ENCODE measurements around the gene C3orf62. TPM values are rescaled to one million over a fixed set of nuclear protein-coding genes. Genes with fewer than 3 reads are reported as not detected.
A peak's percentile ranks its signal among the peaks of the same experiment; 100 is the strongest.
"Not testable (repeated sequence)": the region's sequence is repeated elsewhere in the genome, so short reads cannot be mapped to it uniquely, and the experiment has no call there.

Gene C3orf62
- total and polyA plus RNA-seq, 10 of the 15 experiments (the other 5 are each of a cell fraction or from before 2014, with no cell fraction given) = 2.7 to 7.5 (median 4.2) TPM

DNA sequence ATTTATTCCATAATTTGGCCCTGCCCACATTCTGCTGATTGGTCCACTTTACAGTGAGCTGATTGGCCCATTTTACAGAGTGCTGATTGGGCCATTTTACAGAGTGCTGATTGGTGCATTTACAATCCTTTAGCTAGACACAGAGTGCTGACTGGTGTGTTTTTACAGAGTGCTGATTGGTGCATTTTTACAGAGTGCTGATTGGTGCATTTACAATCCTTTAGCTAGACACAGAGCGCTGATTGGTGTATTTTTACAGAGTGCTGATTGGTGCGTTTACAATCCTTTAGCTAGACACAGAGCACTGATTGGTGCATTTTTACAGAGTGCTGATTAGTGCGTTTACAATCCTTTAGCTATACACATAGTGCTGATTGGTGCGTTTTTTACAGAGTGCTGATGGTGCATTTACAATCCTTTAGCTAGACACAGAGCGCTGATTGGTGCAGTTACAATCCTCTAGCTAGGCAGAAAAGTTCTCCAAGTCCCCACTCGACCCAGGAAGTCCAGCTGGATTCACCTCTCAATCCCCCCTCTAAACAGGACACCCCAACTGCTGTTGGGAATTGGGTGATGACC, 56.0 kb downstream of the C3orf62 start:
- POLR2A ChIA-PET; DNase-seq (ENCODE audit: low read depth, low spot score); H3K9ac ChIP-seq (ENCODE audit: control insufficient read depth, insufficient read depth, low read length); H3K79me2 ChIP-seq (ENCODE audit: control insufficient read depth, insufficient read depth, low read length); H3K4me3 ChIP-seq; FAIRE-seq; H2AFZ ChIP-seq (ENCODE audit: control insufficient read depth, low read depth, low read length); ATAC-seq; H3K27me3 ChIP-seq (replicated peaks in 1 of 2; ENCODE audit: control insufficient read depth in 2 of 2, insufficient read depth in 2 of 2, low read length in 1 of 2); H3K4me1 ChIP-seq (ENCODE audit: control insufficient read depth, insufficient read depth, low read length); in situ Hi-C loops (cut with MboI); H4K20me1 ChIP-seq (ENCODE audit: control insufficient read depth, insufficient read depth); H3K9me3 ChIP-seq (replicated peaks; ENCODE audit: control insufficient read depth, insufficient read depth, low read length); RAD21 ChIA-PET (ENCODE audit: unreplicated experiment); H3K27ac ChIP-seq (ENCODE audit: control insufficient read depth, insufficient read depth); BruUV-seq (replicated peaks); H3K4me2 ChIP-seq (ENCODE audit: control insufficient read depth, insufficient read depth); intact Hi-C loops (cut with micrococcal nuclease; ENCODE audit: unreplicated experiment); H3K36me3 ChIP-seq (ENCODE audit: control insufficient read depth in 2 of 2, insufficient read depth in 2 of 2, low read length in 1 of 2): not testable (repeated sequence)
- CTCF ChIA-PET = interaction anchor here (0.6 to 1.3 kb wide), 2 partner anchors 38 to 872 kb away, joined by 3 read pairs; no protein-coding TSS in a partner anchor
- TF ChIP-seq NFYB (IDR thresholded peaks at IDR 0.05; ENCODE audit: insufficient read depth, low read depth, low read length) = peak; percentile 56; the same call in 1 of the 2 replicates
- SMC1A ChIA-PET (ENCODE audit: uncharacterized antibody, unreplicated experiment) = interaction anchor here (0.7 to 1.2 kb wide), 2 partner anchors 8 to 558 kb away, joined by 3 to 4 read pairs; no protein-coding TSS in a partner anchor
- WGBS (ENCODE audit: insufficient coverage, insufficient replicate concordance, low lambda C conversion rate, missing lambda C conversion rate) = 44% methylated on average over 6 of the region's 6 CpGs

DNA sequence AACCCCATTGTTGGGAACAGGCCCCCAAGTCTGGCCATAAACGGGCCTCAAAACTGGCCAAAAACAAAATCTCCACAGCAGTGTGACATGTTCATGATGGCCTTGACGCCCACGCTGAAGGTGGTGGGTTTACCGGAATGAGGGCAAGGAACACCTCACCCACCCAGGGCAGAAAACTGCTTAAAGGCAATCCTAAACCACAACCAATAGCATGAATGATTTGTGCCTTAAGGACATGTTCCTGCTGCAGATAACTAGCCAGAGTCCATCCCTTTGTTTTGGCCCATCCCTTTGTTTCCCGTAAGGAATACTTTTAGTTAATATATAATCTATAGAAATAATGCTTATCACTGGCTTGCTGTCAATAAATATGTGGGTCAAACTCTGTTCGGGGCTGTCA, 57.9 kb downstream of the C3orf62 start:
- no peak overlapping the region for H3K9ac ChIP-seq (ENCODE audit: control insufficient read depth, insufficient read depth, low read length)
- H3K36me3 ChIP-seq (ENCODE audit: control insufficient read depth in 2 of 2, insufficient read depth in 2 of 2, low read length in 1 of 2) = no peaks in the 10 kb centered on the region
- no peak overlapping the region for H3K27ac ChIP-seq (ENCODE audit: control insufficient read depth, insufficient read depth)
- no peak for ATAC-seq
- no peak overlapping the region for H3K4me2 ChIP-seq (ENCODE audit: control insufficient read depth, insufficient read depth)
- FAIRE-seq = no peak
- H2AFZ ChIP-seq (ENCODE audit: control insufficient read depth, low read depth, low read length) = no peak overlapping the region
- no peaks in the 10 kb centered on the region for H3K79me2 ChIP-seq (ENCODE audit: control insufficient read depth, insufficient read depth, low read length)
- H3K9me3 ChIP-seq (replicated peaks; ENCODE audit: control insufficient read depth, insufficient read depth, low read length) = no peaks in the 10 kb centered on the region; the same call in 1 of the 3 replicates
- no TSS peak for BruUV-seq (replicated peaks)
- no peak for DNase-seq (ENCODE audit: low read depth, low spot score)
- SMC1A ChIA-PET (ENCODE audit: uncharacterized antibody, unreplicated experiment) = no interaction called here
- CTCF ChIA-PET = no interaction called here
- 72% methylated on average over 6 of the region's 6 CpGs for WGBS (ENCODE audit: insufficient coverage, insufficient replicate concordance, low lambda C conversion rate, missing lambda C conversion rate)
- RAD21 ChIA-PET (ENCODE audit: unreplicated experiment) = no interaction called here
- in situ Hi-C loops (cut with MboI) (no loop called here), intact Hi-C loops (cut with micrococcal nuclease; ENCODE audit: unreplicated experiment) (no loop called here)
- H3K27me3 ChIP-seq (replicated peaks in 1 of 2; ENCODE audit: control insufficient read depth in 2 of 2, insufficient read depth in 2 of 2, low read length in 1 of 2) = no peaks in the 10 kb centered on the region
- no peak overlapping the region for H3K4me3 ChIP-seq
- POLR2A ChIA-PET = no interaction called here
- H4K20me1 ChIP-seq (ENCODE audit: control insufficient read depth, insufficient read depth) = no peaks in the 10 kb centered on the region
- H3K4me1 ChIP-seq (ENCODE audit: control insufficient read depth, insufficient read depth, low read length) = no peaks in the 10 kb centered on the region
- TF ChIP-seq GABPA (IDR thresholded peaks at IDR 0.05; ENCODE audit: low read depth) (no peak), IRF3 (IDR thresholded peaks at IDR 0.05) (no peak), TARDBP (IDR thresholded peaks at IDR 0.05; ENCODE audit: borderline replicate concordance) (no peak), SIN3A (IDR thresholded peaks at IDR 0.05; ENCODE audit: low read depth, low read length) (no peak), YBX1 (IDR thresholded peaks at IDR 0.05) (no peak), ZNF687 (IDR thresholded peaks at IDR 0.05) (no peak), RFX5 (IDR thresholded peaks at IDR 0.05; ENCODE audit: low read depth, low read length) (no peak), CBFB (IDR thresholded peaks at IDR 0.05; ENCODE audit: low read depth) (no peak), ESRRA (IDR thresholded peaks at IDR 0.05; ENCODE audit: low read length) (no peak), SMAD1 (IDR thresholded peaks at IDR 0.05; ENCODE audit: low read depth, partially characterized antibody) (no peak), SUPT20H (IDR thresholded peaks at IDR 0.05; ENCODE audit: borderline replicate concordance, control insufficient read depth, low read depth, low read length) (no peak)

Measured in GM12878 (cell line).